Parathyroid adenoma (tissue), 2 donors: ENCODE data around the gene ESM1.
"Not testable (repeated sequence)": the region's sequence is repeated elsewhere in the genome, so short reads cannot be mapped to it uniquely, and the experiment has no call there.

Experiments used
- H2AFZ ChIP-seq: fragments of 300-600 bp; sonication (generic); one replicate; pipeline ENCODE4 v1.7.0; 2017; ENCODE audit warnings: antibody characterized with exemption, mild to moderate bottlenecking
- H3K27ac ChIP-seq: fragments of 300-600 bp; sonication (generic); one replicate; pipeline ENCODE4 v1.7.0; 2017
- H3K27me3 ChIP-seq: fragments of 300-600 bp; sonication (generic); one replicate; pipeline ENCODE4 v1.7.0; 2017; ENCODE audit warnings: low read length; ENCODE audit not compliant: control insufficient read depth, insufficient read depth
- H3K36me3 ChIP-seq: fragments of 300-600 bp; sonication (generic); one replicate; pipeline ENCODE4 v1.7.0; 2017; ENCODE audit warnings: low read length; ENCODE audit not compliant: control insufficient read depth, insufficient read depth
- H3K4me1 ChIP-seq: fragments of 300-600 bp; sonication (generic); one replicate; pipeline ENCODE4 v1.7.0; 2017; ENCODE audit warnings: control low read depth
- H3K4me2 ChIP-seq: fragments of 300-600 bp; sonication (generic); one replicate; pipeline ENCODE4 v1.7.0; 2017; ENCODE audit warnings: low read length
- H3K4me3 ChIP-seq: fragments of 300-600 bp; sonication (generic); one replicate; pipeline ENCODE4 v1.7.0; 2017; ENCODE audit warnings: low read depth, low read length
- H3K79me2 ChIP-seq: fragments of 300-600 bp; sonication (generic); one replicate; pipeline ENCODE4 v1.7.0; 2017; ENCODE audit warnings: control low read depth
- H3K9ac ChIP-seq: fragments of 300-600 bp; sonication (generic); one replicate; pipeline ENCODE4 v1.7.0; 2017; ENCODE audit warnings: mild to moderate bottlenecking
- H3K9me3 ChIP-seq: fragments of 300-600 bp; sonication (generic); one replicate; pipeline ENCODE4 v1.7.0; 2017; ENCODE audit warnings: low read length; ENCODE audit not compliant: control insufficient read depth
- CTCF ChIP-seq: fragments of 300-600 bp; sonication (generic); IDR thresholded peaks from one replicate; pipeline ENCODE4 v1.7.0; 2017; ENCODE audit warnings: antibody characterized with exemption, mild to moderate bottlenecking
- donor health status: primary hyperparathyroidism.

Gene ESM1

GRCh38 chr5:55004729-55005128 is 19.3 kb upstream of the ESM1 start:
- Histone ChIP-seq H3K79me2 (no peaks in the 10 kb centered on the region), H3K36me3 (no peaks in the 10 kb centered on the region), H3K27me3 (no peaks in the 10 kb centered on the region), H3K4me3 (no peak overlapping the region), H2AFZ (no peak overlapping the region), H3K9me3 (no peaks in the 10 kb centered on the region), H3K9ac (no peak overlapping the region), H3K27ac (no peak overlapping the region), H3K4me2 (no peak overlapping the region), H3K4me1 (no peaks in the 10 kb centered on the region)
- no peak for TF ChIP-seq CTCF

- H3K4me1 ChIP-seq, result no peaks in the 10 kb centered on the region
- H3K79me2 ChIP-seq, result no peaks in the 10 kb centered on the region
- H3K27me3 ChIP-seq, result no peaks in the 10 kb centered on the region
- H3K4me2 ChIP-seq, result no peak overlapping the region
- no peak for TF ChIP-seq CTCF
- H3K9ac ChIP-seq, result no peak overlapping the region
- H3K4me3 ChIP-seq, result no peak overlapping the region
- no peaks in the 10 kb centered on the region for H3K36me3 ChIP-seq
- H2AFZ ChIP-seq, result no peak overlapping the region
- no peak overlapping the region for H3K27ac ChIP-seq
- H3K9me3 ChIP-seq, result no peaks in the 10 kb centered on the region
Measured at GRCh38 chr5:55003432-55004065, 18.2 kb upstream of the ESM1 start.

GRCh38 chr5:55002166-55002565 is 16.8 kb upstream of the ESM1 start:
- H3K79me2 ChIP-seq, H3K4me2 ChIP-seq, H3K27me3 ChIP-seq, H3K36me3 ChIP-seq, H3K4me3 ChIP-seq, H3K27ac ChIP-seq, H2AFZ ChIP-seq, H3K9me3 ChIP-seq, H3K9ac ChIP-seq, H3K4me1 ChIP-seq: not testable (repeated sequence)

GRCh38 chr5:54997081-54997480 is 11.7 kb upstream of the ESM1 start:
- Histone ChIP-seq H3K4me2 (no peak overlapping the region), H3K27ac (no peak overlapping the region), H3K9ac (no peak overlapping the region), H3K27me3 (no peaks in the 10 kb centered on the region), H3K4me1 (no peaks in the 10 kb centered on the region), H3K9me3 (no peaks in the 10 kb centered on the region), H3K4me3 (no peak overlapping the region), H3K36me3 (no peaks in the 10 kb centered on the region), H2AFZ (no peak overlapping the region), H3K79me2 (no peaks in the 10 kb centered on the region)
- no peak for TF ChIP-seq CTCF

GRCh38 chr5:54996466-54996865 is 11.1 kb upstream of the ESM1 start:
- Histone ChIP-seq H3K36me3 (no peaks in the 10 kb centered on the region), H3K9ac (no peak overlapping the region), H3K4me2 (no peak overlapping the region), H3K4me3 (no peak overlapping the region), H3K79me2 (no peaks in the 10 kb centered on the region), H3K9me3 (no peaks in the 10 kb centered on the region), H3K27me3 (no peaks in the 10 kb centered on the region), H3K4me1 (no peaks in the 10 kb centered on the region), H3K27ac (no peak overlapping the region), H2AFZ (no peak overlapping the region)
- no peak for TF ChIP-seq CTCF
